HG02610 (cell line): ENCODE results near the gene DIPK2B.

Source experiments
- ATAC-seq: cut with Tn5 transposase; IDR thresholded peaks from one replicate; pipeline ENCODE4 v1.9.1; 2021; ENCODE audit warnings: mild to moderate bottlenecking, moderate library complexity; ENCODE audit not compliant: unreplicated experiment

Gene DIPK2B

DNA sequence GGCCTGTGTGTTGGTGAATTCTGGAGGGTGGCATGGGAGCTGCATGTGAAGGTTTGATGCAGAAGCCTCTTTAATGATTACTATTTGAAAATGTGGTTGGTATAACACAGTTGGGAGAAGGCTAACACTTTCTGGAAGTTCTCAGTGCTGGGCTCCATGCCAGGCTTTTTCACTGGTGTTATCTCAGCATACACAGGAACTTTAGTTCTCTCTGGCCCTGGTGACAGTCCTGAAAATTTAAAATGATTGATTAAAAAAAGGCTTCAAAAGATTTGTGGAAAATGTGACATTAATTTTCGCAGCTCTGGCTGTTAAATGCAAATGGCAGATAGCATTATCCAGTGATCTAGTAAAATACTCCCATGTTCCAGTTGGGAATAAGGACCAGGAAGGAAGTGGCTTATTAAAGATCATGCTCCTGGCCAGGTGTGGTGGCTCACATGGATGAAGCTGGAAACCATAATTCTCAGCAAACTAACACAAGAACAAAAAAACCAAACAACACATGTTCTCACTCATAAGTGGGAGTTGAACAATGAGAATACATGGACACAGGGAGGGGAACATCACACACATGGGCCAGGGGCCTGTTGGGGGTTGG, 36.6 kb downstream of the DIPK2B start:
- ATAC-seq: no peak

DNA sequence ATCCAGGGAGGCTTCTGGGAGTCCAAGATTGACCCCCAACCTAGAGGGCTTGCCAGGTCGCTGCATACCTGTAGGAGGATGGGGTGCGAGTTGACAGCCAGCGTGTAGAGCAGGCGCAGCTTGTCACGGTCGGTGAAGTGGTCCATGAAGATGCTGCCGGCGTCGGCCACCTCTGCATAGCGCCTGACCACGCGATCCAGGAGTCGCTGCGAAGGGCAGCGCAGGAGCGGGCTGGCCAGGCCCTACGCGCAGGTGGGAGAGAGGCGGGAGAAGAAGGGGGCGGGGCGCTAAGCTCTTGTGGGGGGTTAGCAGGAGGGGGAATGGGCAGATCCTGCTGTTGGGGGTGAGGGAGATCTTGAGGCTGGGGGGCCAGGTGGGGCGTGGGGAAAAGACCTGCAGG, 43.0 kb downstream of the DIPK2B start:
- no peak for ATAC-seq

DNA sequence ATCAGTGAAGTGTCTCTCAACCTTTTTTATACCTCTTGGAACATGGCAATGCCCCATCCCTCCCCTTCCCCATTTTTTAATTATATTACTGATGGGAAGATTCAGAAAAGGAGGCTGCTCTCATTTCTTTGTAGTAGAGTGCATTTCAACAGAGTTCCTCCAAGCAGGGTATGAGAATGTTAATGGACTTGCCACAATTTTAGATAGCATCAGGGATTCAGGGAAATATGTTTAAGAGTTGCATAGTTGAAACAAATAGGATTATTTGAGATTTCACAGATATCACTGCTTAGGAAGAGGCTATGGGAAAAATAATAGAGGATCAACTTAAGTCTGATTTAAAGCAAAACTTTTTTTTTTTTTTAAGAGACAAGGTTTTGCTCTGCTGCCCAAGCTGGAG, 46.2 kb downstream of the DIPK2B start:
- no peak for ATAC-seq

DNA sequence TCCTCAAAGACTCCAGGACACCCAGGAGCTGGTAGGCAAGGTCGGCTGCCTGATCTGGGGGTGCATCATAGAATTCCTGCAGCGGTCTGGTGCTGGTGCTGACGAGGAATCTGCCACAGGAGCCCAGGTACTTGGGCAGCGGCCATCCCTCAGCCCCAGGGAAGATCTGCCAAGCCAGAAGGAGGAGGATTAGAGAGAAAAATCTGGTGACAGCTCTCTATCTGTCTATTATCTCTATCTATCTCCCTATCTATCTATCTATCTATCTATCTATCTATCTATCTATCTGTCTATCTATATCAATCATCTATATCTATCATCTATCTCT, 46.7 kb downstream of the DIPK2B start:
- ATAC-seq: no peak
